ENCODE data around the gene URB1. TPM values are rescaled to one million over a fixed set of nuclear protein-coding genes. Genes with fewer than 3 reads are reported as not detected.

The URB1 gene
- total and polyA plus RNA-seq, 9 of the 15 experiments (the other 6 are each of a cell fraction or from before 2014, with no cell fraction given), result 0.97 to 53.6 (median 21.5) TPM

- TF ChIP-seq CTCFL (IDR thresholded peaks at IDR 0.05; ENCODE audit: borderline replicate concordance, insufficient read depth, low read depth, low read length, poor library complexity, severe bottlenecking), result no peak
Measured at GRCh38 chr21:32377506-32377905, 15.3 kb downstream of the URB1 start (continued).

- H3K27me3 ChIP-seq (ENCODE audit: control insufficient read depth in 2 of 2, insufficient read depth in 2 of 2, low read length in 2 of 2), result no peaks in the 10 kb centered on the region
- H3K4me1 ChIP-seq (replicated peaks in 1 of 2; ENCODE audit: control insufficient read depth in 2 of 2, insufficient read depth in 2 of 2, low read length in 2 of 2), result no peaks in the 10 kb centered on the region
- WGBS (ENCODE audit: insufficient coverage, low coverage, missing lambda C conversion rate), result 96% methylated on average over 3 of the region's 3 CpGs
- CTCF ChIA-PET (ENCODE audit: low intra/inter-chr PET ratio), result no interaction called here
- intact Hi-C loops (cut with micrococcal nuclease) (no loop called here), in situ Hi-C loops (cut with MboI) (no loop called here)
- H3K4me3 ChIP-seq, result no peak overlapping the region
- no peak overlapping the region for H3K4me2 ChIP-seq (ENCODE audit: insufficient read depth, low read length)
- H4K20me1 ChIP-seq (replicated peaks; ENCODE audit: control insufficient read depth, insufficient read depth, low read length), result 0 out of 2 replicates have a peak, but pooled peaks cover 4% of the 10 kb centered on the region
- no TSS peak for BruUV-seq (replicated peaks)
- POLR2A ChIA-PET, result interaction anchor here (0.9 kb wide), 1 partner anchor 92 kb away, joined by 3 read pairs; no protein-coding TSS in a partner anchor
- no peak overlapping the region for H2AFZ ChIP-seq (ENCODE audit: low read depth, low read length)
- no peak overlapping the region for H3K9ac ChIP-seq (ENCODE audit: insufficient read depth in 1 of 2, low read depth in 2 of 2, low read length in 2 of 2)
- no peaks in the 10 kb centered on the region for H3K9me3 ChIP-seq (replicated peaks; ENCODE audit: control insufficient read depth, insufficient read depth, low read depth, low read length)
- no peaks in the 10 kb centered on the region for H3K9me1 ChIP-seq (ENCODE audit: control insufficient read depth, insufficient read depth, low read length)
- no peaks in the 10 kb centered on the region; the same call in 2 of the 3 replicates for H3K79me2 ChIP-seq (ENCODE audit: control insufficient read depth, insufficient read depth, low read length)
- DNase-seq (ENCODE audit: extremely low read depth in 1 of 4, low spot score in 3 of 4), result no peak
- FAIRE-seq, result no peak
- ATAC-seq, result no peak
- H3K27ac ChIP-seq (ENCODE audit: extremely low read depth, low read depth, low read length), result no peak overlapping the region
- H3K36me3 ChIP-seq (ENCODE audit: control insufficient read depth, insufficient read depth, low read length), result peaks cover 100% of the 10 kb centered on the region
- TF ChIP-seq FIP1L1 (IDR thresholded peaks at IDR 0.05; ENCODE audit: low read depth, low read length, poor library complexity, severe bottlenecking) (no peak), C11orf30 (IDR thresholded peaks at IDR 0.05; ENCODE audit: low read depth) (no peak), ZNF586 (CRISPR knock-in tag; conservative IDR thresholded peaks at IDR 0.05) (no peak), JUND (IDR thresholded peaks at IDR 0.05; ENCODE audit: borderline replicate concordance, low read depth, low read length) (no peak), JUND (tag; IDR thresholded peaks at IDR 0.05; ENCODE audit: borderline replicate concordance, low read depth, low read length) (no peak), ATF3 (IDR thresholded peaks at IDR 0.05) (no peak), ATF3 (CRISPR knock-in tag; conservative IDR thresholded peaks at IDR 0.05) (no peak), ZNF280A (IDR thresholded peaks at IDR 0.05; ENCODE audit: low read depth, partially characterized antibody) (no peak), NRF1 (conservative IDR thresholded peaks at IDR 0.05 in 1 of 2, IDR thresholded peaks at IDR 0.05 in 1 of 2) (no peak), ZC3H11A (IDR thresholded peaks at IDR 0.05; ENCODE audit: low read depth, low read length) (no peak), ZNF324 (CRISPR knock-in tag; IDR thresholded peaks at IDR 0.05) (no peak), ZNF408 (CRISPR knock-in tag; IDR thresholded peaks at IDR 0.05; ENCODE audit: low read depth) (no peak), CHD1 (IDR thresholded peaks at IDR 0.05; ENCODE audit: low read length) (no peak), HNRNPK (IDR thresholded peaks at IDR 0.05; ENCODE audit: low read depth, low read length, poor library complexity, severe bottlenecking) (no peak), NCOA2 (IDR thresholded peaks at IDR 0.05; ENCODE audit: partially characterized antibody in 2 of 2) (no peak), SNAPC5 (CRISPR knock-in tag; IDR thresholded peaks at IDR 0.05) (no peak)
Measured at GRCh38 chr21:32372755-32373154, 20.1 kb downstream of the URB1 start.
